WTC11 (cell line): ENCODE results near the gene MAML3. TPM values are rescaled to one million over a fixed set of nuclear protein-coding genes. Genes with fewer than 3 reads are reported as not detected.
A peak's percentile ranks its signal among the peaks of the same experiment; 100 is the strongest.

ENCODE experiments used
- ATAC-seq: fragments of 200-7000 bp; cut with Tn5 transposase; 2 replicates; pipeline ENCODE4 v1.10.0; 2021; ENCODE audit warnings: mild to moderate bottlenecking, moderate library complexity
- CTCF ChIA-PET: fragments of 300-600 bp; sonication (Branson Sonifier 250); formaldehyde crosslinking; loops from one replicate; lab custom pipeline; 2021; ENCODE audit warnings: antibody characterized with exemption; lab: Charles Lee
- POLR2A ChIA-PET: fragments of 350-600 bp; sonication (Branson Sonifier 250); formaldehyde crosslinking; loops from one replicate; lab custom pipeline; 2021; ENCODE audit warnings: antibody characterized with exemption; lab: Charles Lee
- DNase-seq: peaks from one replicate; pipeline ENCODE4 v3.0.0; 2021; ENCODE audit warnings: low spot score
- H3K27ac Mint-ChIP-seq: 2 replicates; pipeline ENCODE4 v1.8.0; 2021; ENCODE audit warnings: mixed read lengths
- H3K27me3 Mint-ChIP-seq: 2 replicates; pipeline ENCODE4 v1.8.0; 2021; ENCODE audit warnings: low read depth, mild to moderate bottlenecking, moderate library complexity, mixed read lengths
- H3K36me3 Mint-ChIP-seq: 2 replicates; pipeline ENCODE4 v1.8.0; 2021; ENCODE audit warnings: mixed read lengths
- H3K4me1 Mint-ChIP-seq: 2 replicates; pipeline ENCODE4 v1.8.0; 2022; ENCODE audit warnings: mixed read lengths
- H3K4me3 Mint-ChIP-seq: 2 replicates; pipeline ENCODE4 v1.8.0; 2021; ENCODE audit warnings: mild to moderate bottlenecking, moderate library complexity, mixed read lengths
- H3K9me3 Mint-ChIP-seq: 2 replicates; pipeline ENCODE4 v1.8.0; 2021; ENCODE audit warnings: mixed read lengths
- AR ChIP-seq: fragments of 250-450 bp; sonication (Bioruptor Pico); IDR thresholded peaks from 2 replicates; pipeline ENCODE4 v1.9.0; 2021; ENCODE audit warnings: mild to moderate bottlenecking
- ATF3 ChIP-seq: sonication (generic); formaldehyde crosslinking; conservative IDR thresholded peaks from 2 replicates; pipeline ENCODE4 v1.8.1; 2022; ENCODE audit warnings: mild to moderate bottlenecking, missing genetic modification reagents
- E2F5 ChIP-seq: sonication (generic); formaldehyde crosslinking; IDR thresholded peaks from 2 replicates; pipeline ENCODE4 v1.8.1; 2022; ENCODE audit warnings: mild to moderate bottlenecking, moderate library complexity, missing genetic modification reagents
- ELF4 ChIP-seq: sonication (generic); formaldehyde crosslinking; IDR thresholded peaks from 2 replicates; pipeline ENCODE4 v1.8.1; 2022; ENCODE audit warnings: low read depth, mild to moderate bottlenecking, moderate library complexity, missing genetic modification reagents
- EMX1 ChIP-seq: fragments of 250-450 bp; sonication (Bioruptor Pico); IDR thresholded peaks from 2 replicates; pipeline ENCODE4 v1.8.0; 2021; ENCODE audit warnings: mild to moderate bottlenecking
- FOXP1 ChIP-seq: sonication (generic); formaldehyde crosslinking; IDR thresholded peaks from 2 replicates; pipeline ENCODE4 v1.8.0; 2022; ENCODE audit warnings: missing genetic modification reagents, mild to moderate bottlenecking, moderate library complexity, borderline replicate concordance
- MXD4 ChIP-seq: fragments of 250-450 bp; sonication (Bioruptor Pico); IDR thresholded peaks from 2 replicates; pipeline ENCODE4 v1.8.0; 2021; ENCODE audit warnings: mild to moderate bottlenecking, moderate library complexity, borderline replicate concordance
- NFYB ChIP-seq: sonication (generic); formaldehyde crosslinking; conservative IDR thresholded peaks from 2 replicates; pipeline ENCODE4 v1.8.0; 2022; ENCODE audit warnings: low read depth, missing genetic modification reagents
- SMAD3 ChIP-seq: sonication (generic); formaldehyde crosslinking; IDR thresholded peaks from 2 replicates; pipeline ENCODE4 v1.8.0; 2022; ENCODE audit warnings: missing genetic modification reagents, mild to moderate bottlenecking, borderline replicate concordance
- TEAD1 ChIP-seq: sonication (generic); formaldehyde crosslinking; IDR thresholded peaks from 2 replicates; pipeline ENCODE4 v1.8.0; 2022; ENCODE audit warnings: mild to moderate bottlenecking, missing genetic modification reagents
- ZBTB21 ChIP-seq: sonication (generic); formaldehyde crosslinking; IDR thresholded peaks from 2 replicates; pipeline ENCODE4 v1.8.1; 2023; ENCODE audit warnings: mild to moderate bottlenecking, missing genetic modification reagents, borderline replicate concordance
- ZNF121 ChIP-seq: sonication (generic); formaldehyde crosslinking; IDR thresholded peaks from 2 replicates; pipeline ENCODE4 v1.8.0; 2023; ENCODE audit warnings: missing genetic modification reagents
- ZNF281 ChIP-seq: sonication (generic); formaldehyde crosslinking; IDR thresholded peaks from 2 replicates; pipeline ENCODE4 v1.8.0; 2023; ENCODE audit warnings: mild to moderate bottlenecking, missing genetic modification reagents
- ZNF416 ChIP-seq: fragments of 250-450 bp; sonication (Bioruptor Pico); IDR thresholded peaks from 2 replicates; pipeline ENCODE4 v1.9.0; 2021; ENCODE audit warnings: mild to moderate bottlenecking, inconsistent platforms
- ZSCAN18 ChIP-seq: fragments of 250-450 bp; sonication (Bioruptor Pico); IDR thresholded peaks from 2 replicates; pipeline ENCODE4 v2.1.2; 2022; ENCODE audit warnings: mild to moderate bottlenecking, moderate library complexity
- total RNA-seq: library from RNA; stranded (reverse); gene quantifications from 3 replicates; pipeline ENCODE4 v1.2.3, GENCODE V29; 2021

The MAML3 gene
- total RNA-seq, 1 experiment from 2014 or later = 7.4 TPM

GRCh38 chr4:139971111-139971510 is 182.9 kb downstream of the MAML3 start (continued):
- TF ChIP-seq ZNF281 = no peak

- DNase-seq = no peak
- H3K4me3 Mint-ChIP-seq = no peak overlapping the region
- no peaks in the 10 kb centered on the region for H3K4me1 Mint-ChIP-seq
- POLR2A ChIA-PET = interaction anchor here (0.6 to 0.7 kb wide), 2 partner anchors 213 to 526 kb away, joined by 3 read pairs; no protein-coding TSS in a partner anchor
- ATAC-seq = no peak
- no peaks in the 10 kb centered on the region for H3K36me3 Mint-ChIP-seq
- peaks cover 9% of the 10 kb centered on the region for H3K27me3 Mint-ChIP-seq
- no peak for TF ChIP-seq MXD4 (CRISPR knock-in tag)
- TF ChIP-seq ZNF121 = no peak
- TF ChIP-seq ZNF281 = no peak
- no peak for TF ChIP-seq ZBTB21 (CRISPR knock-in tag)
- no peak for TF ChIP-seq NFYB
- no peak for TF ChIP-seq ATF3 (CRISPR knock-in tag)
- TF ChIP-seq E2F5 = no peak
- no peak for TF ChIP-seq ZNF416
- TF ChIP-seq SMAD3 (CRISPR knock-in tag) = no peak
- no peak for TF ChIP-seq FOXP1 (CRISPR knock-in tag)
- no peak for TF ChIP-seq ELF4
- TF ChIP-seq, all 79 proteins: peak for 0
- CTCF ChIA-PET = no interaction called here
- no peaks in the 10 kb centered on the region for H3K9me3 Mint-ChIP-seq
- H3K27ac Mint-ChIP-seq = no peak overlapping the region
These were observed 184.2 kb downstream of the MAML3 start for GRCh38 chr4:139969635-139970266.

- no peak overlapping the region for H3K4me3 Mint-ChIP-seq
- ATAC-seq = peak; percentile 34
- CTCF ChIA-PET = no interaction called here
- peaks cover 9% of the 10 kb centered on the region for H3K27me3 Mint-ChIP-seq
- TF ChIP-seq SMAD3 (CRISPR knock-in tag) (no peak), ZNF281 (no peak), EMX1 (CRISPR knock-in tag) (no peak), AR (CRISPR knock-in tag) (no peak), TEAD1 (CRISPR knock-in tag) (no peak), ELF4 (no peak), ZSCAN18 (CRISPR knock-in tag) (no peak)
- TF ChIP-seq, all 79 proteins: peak for 0
- no peak for DNase-seq
- POLR2A ChIA-PET = no interaction called here
- no peaks in the 10 kb centered on the region for H3K9me3 Mint-ChIP-seq
- no peak overlapping the region for H3K27ac Mint-ChIP-seq
- H3K36me3 Mint-ChIP-seq = no peaks in the 10 kb centered on the region
- no peaks in the 10 kb centered on the region for H3K4me1 Mint-ChIP-seq
These were observed 185.2 kb downstream of the MAML3 start for GRCh38 chr4:139968831-139969230.
